ENCODE measurements around the gene RHBDL3. TPM values are rescaled to one million over a fixed set of nuclear protein-coding genes. Genes with fewer than 3 reads are reported as not detected.
"Not testable (repeated sequence)": the region's sequence is repeated elsewhere in the genome, so short reads cannot be mapped to it uniquely, and the experiment has no call there.

The RHBDL3 gene
- total and polyA plus RNA-seq, 10 of the 15 experiments (the other 5 are each of a cell fraction or from before 2014, with no cell fraction given): 0.04 to 0.24 (median 0.04) TPM; not detected in 5

GRCh38 chr17:32261936-32262510 is 3.6 kb upstream of the RHBDL3 start (continued):
- TF ChIP-seq PBX3 (IDR thresholded peaks at IDR 0.05; ENCODE audit: insufficient replicate concordance, low read depth, low read length) (no peak), ZNF24 (IDR thresholded peaks at IDR 0.05) (no peak)

GRCh38 chr17:32263515-32263914 is 2.1 kb upstream of the RHBDL3 start:
- in situ Hi-C loops (cut with MboI); FAIRE-seq: not testable (repeated sequence)

More at GRCh38 chr17:32263515-32263914, 2.1 kb upstream of the RHBDL3 start:
- H3K79me2 ChIP-seq (ENCODE audit: control insufficient read depth, insufficient read depth, low read length); H3K27ac ChIP-seq (ENCODE audit: control insufficient read depth, insufficient read depth); H3K9me3 ChIP-seq (replicated peaks; ENCODE audit: control insufficient read depth, insufficient read depth, low read length); SMC1A ChIA-PET (ENCODE audit: uncharacterized antibody, unreplicated experiment); DNase-seq (ENCODE audit: low read depth, low spot score); RAD21 ChIA-PET (ENCODE audit: unreplicated experiment); ATAC-seq; H3K4me2 ChIP-seq (ENCODE audit: control insufficient read depth, insufficient read depth); BruUV-seq (replicated peaks); H3K9ac ChIP-seq (ENCODE audit: control insufficient read depth, insufficient read depth, low read length); H3K4me1 ChIP-seq (ENCODE audit: control insufficient read depth, insufficient read depth, low read length); H3K4me3 ChIP-seq; H2AFZ ChIP-seq (ENCODE audit: control insufficient read depth, low read depth, low read length); H4K20me1 ChIP-seq (ENCODE audit: control insufficient read depth, insufficient read depth); intact Hi-C loops (cut with micrococcal nuclease; ENCODE audit: unreplicated experiment); H3K36me3 ChIP-seq (ENCODE audit: control insufficient read depth in 2 of 2, insufficient read depth in 2 of 2, low read length in 1 of 2): not testable (repeated sequence)
- H3K27me3 ChIP-seq (replicated peaks in 1 of 2; ENCODE audit: control insufficient read depth in 2 of 2, insufficient read depth in 2 of 2, low read length in 1 of 2): peaks cover 13 to 25% of the 10 kb centered on the region in 2 experiments
- CTCF ChIA-PET: interaction anchor here (3.2 kb wide), 1 partner anchor 10 kb away, joined by 11 read pairs; no protein-coding TSS in a partner anchor
- POLR2A ChIA-PET: interaction anchor here (1.2 kb wide), 1 partner anchor 30 kb away, joined by 3 read pairs; no protein-coding TSS in a partner anchor
- WGBS (ENCODE audit: insufficient coverage, insufficient replicate concordance, low lambda C conversion rate, missing lambda C conversion rate): 74% methylated on average over 17 of the region's 17 CpGs
